H1 (cell line): ENCODE results near the gene DIPK1C. TPM values are rescaled to one million over a fixed set of nuclear protein-coding genes. Genes with fewer than 3 reads are reported as not detected.

ENCODE experiments used
- CTCF ChIA-PET: fragments of 300-600 bp; sonication (Branson Sonifier 250); formaldehyde crosslinking; loops from one replicate; lab custom pipeline; 2021; ENCODE audit not compliant: partially characterized antibody; lab: Charles Lee
- POLR2A ChIA-PET: fragments of 300-600 bp; sonication (Branson Sonifier 250); formaldehyde crosslinking; loops from one replicate; lab custom pipeline; 2021; ENCODE audit warnings: inconsistent platforms; ENCODE audit not compliant: partially characterized antibody; lab: Charles Lee
- DNase-seq, 2 experiments: peaks; one replicate each; pipeline versions ENCODE4 v3.0.0 to v3.0.0-alpha.2; 2010 to 2022; ENCODE audit warnings: low spot score in 2 of 2, low read depth in 1 of 2, mixed read lengths in 1 of 2
- FAIRE-seq: peaks from 2 replicates; lab custom pipeline; 2011; peaks lifted over from hg19 to GRCh38; lab: Jason Lieb, UNC
- H2AFZ ChIP-seq: 2 replicates; pipeline ENCODE4 v1.8.1; 2012; ENCODE audit warnings: low read length, inconsistent platforms
- H2AK5ac ChIP-seq: 2 replicates; pipeline ENCODE4 v1.6.1; 2013; ENCODE audit warnings: low read depth, low read length
- H2BK120ac ChIP-seq: replicated peaks from 2 replicates; pipeline ENCODE3; 2013; ENCODE audit warnings: low read depth, low read length, inconsistent platforms
- H2BK12ac ChIP-seq: 2 replicates; pipeline ENCODE4 v1.6.1; 2013; ENCODE audit warnings: low read depth, low read length
- H2BK15ac ChIP-seq: 2 replicates; pipeline ENCODE4 v1.6.1; 2013; ENCODE audit warnings: low read length
- H2BK20ac ChIP-seq: 2 replicates; pipeline ENCODE4 v1.6.1; 2013; ENCODE audit warnings: low read length
- H2BK5ac ChIP-seq: 2 replicates; pipeline ENCODE4 v1.6.1; 2013; ENCODE audit warnings: low read depth, low read length
- H3K14ac ChIP-seq: 2 replicates; pipeline ENCODE4 v1.6.1; 2013; ENCODE audit warnings: inconsistent platforms; ENCODE audit not compliant: insufficient read length
- H3K18ac ChIP-seq: 2 replicates; pipeline ENCODE4 v1.6.1; 2013; ENCODE audit warnings: low read length; ENCODE audit errors: extremely low read depth
- H3K23ac ChIP-seq: 2 replicates; pipeline ENCODE4 v1.6.1; 2013; ENCODE audit warnings: inconsistent platforms; ENCODE audit not compliant: insufficient read length
- H3K23me2 ChIP-seq: 2 replicates; pipeline ENCODE4 v1.6.1; 2013; ENCODE audit warnings: low read depth, low read length
- H3K27ac ChIP-seq: 2 replicates; pipeline ENCODE4 v1.6.1; 2011; ENCODE audit warnings: low read depth, low read length, inconsistent platforms
- H3K27me3 ChIP-seq, 4 experiments: replicated peaks in 1 of 4; 1 replicate in 1 of 4; 2 replicates in 3 of 4; pipeline versions ENCODE4 v1.6.1 to v1.8.1; 2011 to 2013; ENCODE audit warnings: low read length in 3 of 4, mild to moderate bottlenecking in 3 of 4, inconsistent platforms in 2 of 4, mixed read lengths in 2 of 4, moderate library complexity in 1 of 4; ENCODE audit not compliant: control insufficient read depth in 3 of 4, insufficient read depth in 3 of 4; ENCODE audit errors: extremely low read depth in 1 of 4
- H3K36me3 ChIP-seq, 4 experiments: 2 replicates each; pipeline versions ENCODE4 v1.6.1 to v1.8.1; 2011 to 2013; ENCODE audit warnings: mild to moderate bottlenecking in 4 of 4, low read length in 3 of 4, moderate library complexity in 2 of 4, control low read depth in 1 of 4, inconsistent platforms in 1 of 4; ENCODE audit not compliant: insufficient read depth in 4 of 4, control insufficient read depth in 2 of 4
- H3K4ac ChIP-seq: replicated peaks from 2 replicates; pipeline ENCODE3; 2013; ENCODE audit warnings: low read length, low read depth, mixed read lengths, inconsistent platforms; ENCODE audit not compliant: insufficient read length
- H3K4me1 ChIP-seq, 4 experiments: replicated peaks in 1 of 4; 1 replicate in 1 of 4; 2 replicates in 3 of 4; pipeline versions ENCODE4 v1.6.1 to v1.8.1; 2011 to 2013; ENCODE audit warnings: low read length in 3 of 4, inconsistent platforms in 2 of 4, mixed read lengths in 1 of 4; ENCODE audit not compliant: insufficient read depth in 4 of 4, control insufficient read depth in 3 of 4
- H3K4me2 ChIP-seq, 2 experiments: 2 replicates each; pipeline versions ENCODE4 v1.6.1 to v1.8.1; 2011 to 2013; ENCODE audit warnings: low read depth in 2 of 2, low read length in 2 of 2, control low read depth in 1 of 2, inconsistent platforms in 1 of 2, mild to moderate bottlenecking in 1 of 2; ENCODE audit not compliant: insufficient read depth in 1 of 2
- H3K4me3 ChIP-seq, 4 experiments: fragments of 200-600, 300-600 bp in 1 of 4; sonication (generic), shearing (Covaris generic), sonication (Bioruptor Twin) in 1 of 4; 2 replicates each; pipeline versions ENCODE4 v1.5.1 to v1.8.1; 2011 to 2016; ENCODE audit warnings: low read length in 4 of 4, low read depth in 3 of 4, control low read depth in 2 of 4, inconsistent platforms in 2 of 4, mild to moderate bottlenecking in 2 of 4, mixed read lengths in 1 of 4, moderate library complexity in 1 of 4; ENCODE audit not compliant: insufficient read depth in 2 of 4; ENCODE audit errors: extremely low read depth in 1 of 4
- H3K56ac ChIP-seq: replicated peaks from 2 replicates; pipeline ENCODE3; 2013; ENCODE audit warnings: low read depth, mild to moderate bottlenecking, mixed read lengths, low read length, inconsistent platforms; ENCODE audit not compliant: insufficient read length
- H3K79me1 ChIP-seq: 2 replicates; pipeline ENCODE4 v1.6.1; 2013; ENCODE audit warnings: low read depth, low read length, control low read depth
- H3K79me2 ChIP-seq, 2 experiments: 2 replicates each; pipeline versions ENCODE4 v1.6.1 to v1.8.1; 2012 to 2013; ENCODE audit warnings: low read length in 2 of 2, mild to moderate bottlenecking in 2 of 2, inconsistent platforms in 1 of 2; ENCODE audit not compliant: insufficient read depth in 2 of 2, control insufficient read depth in 1 of 2
- H3K9ac ChIP-seq, 4 experiments: replicated peaks in 1 of 4; 1 replicate in 1 of 4; 2 replicates in 3 of 4; pipeline versions ENCODE4 v1.6.1 to v1.8.1; 2011 to 2013; ENCODE audit warnings: low read depth in 3 of 4, low read length in 3 of 4, control low read depth in 2 of 4, mild to moderate bottlenecking in 2 of 4, moderate library complexity in 2 of 4, inconsistent platforms in 1 of 4; ENCODE audit errors: extremely low read depth in 1 of 4
- H3K9me3 ChIP-seq, 2 experiments: 2 replicates each; pipeline versions ENCODE4 v1.6.1 to v1.8.1; 2012 to 2013; ENCODE audit warnings: mild to moderate bottlenecking in 2 of 2, moderate library complexity in 2 of 2, control low read depth in 1 of 2, inconsistent platforms in 1 of 2, low read depth in 1 of 2, low read length in 1 of 2, mixed read lengths in 1 of 2; ENCODE audit not compliant: insufficient read depth in 2 of 2
- H4K20me1 ChIP-seq, 2 experiments: replicated peaks in 1 of 2; 2 replicates each; pipeline versions ENCODE3 to v1.8.1; 2011 to 2013; ENCODE audit warnings: inconsistent platforms in 2 of 2, low read length in 2 of 2, mild to moderate bottlenecking in 1 of 2; ENCODE audit not compliant: insufficient read depth in 2 of 2, control insufficient read depth in 1 of 2
- H4K5ac ChIP-seq: 2 replicates; pipeline ENCODE4 v1.6.1; 2013; ENCODE audit warnings: low read length, low read depth, mixed read lengths, inconsistent platforms; ENCODE audit not compliant: insufficient read length
- H4K8ac ChIP-seq: 2 replicates; pipeline ENCODE4 v1.8.0; 2013; ENCODE audit warnings: mild to moderate bottlenecking, moderate library complexity, low read length, inconsistent platforms; ENCODE audit not compliant: insufficient read depth; ENCODE audit errors: extremely low read depth
- H4K91ac ChIP-seq: replicated peaks from 2 replicates; pipeline ENCODE3; 2013; ENCODE audit warnings: low read length, mixed read lengths, inconsistent platforms; ENCODE audit not compliant: insufficient read length
- GTF2F1 ChIP-seq: IDR thresholded peaks from 2 replicates; pipeline ENCODE4 v1.6.1; 2012; ENCODE audit warnings: low read depth, low read length, improper control_type of control experiment, borderline replicate concordance
- POLR2A ChIP-seq, 2 experiments: IDR thresholded peaks; 1 replicate in 1 of 2; 2 replicates in 1 of 2; pipeline ENCODE4 v1.6.1; 2011; ENCODE audit warnings: low read depth in 2 of 2, low read length in 2 of 2, mild to moderate bottlenecking in 2 of 2; ENCODE audit errors: control extremely low read depth in 1 of 2
- SUZ12 ChIP-seq: fragments of 200-600 bp; sonication (generic); IDR thresholded peaks from 2 replicates; pipeline ENCODE4 v1.6.1; 2012; ENCODE audit warnings: mild to moderate bottlenecking, inconsistent platforms, low read length, moderate library complexity, mixed read lengths
- TAF7 ChIP-seq: optimal IDR thresholded peaks from 2 replicates; pipeline ENCODE3; 2011; ENCODE audit warnings: low read depth, mild to moderate bottlenecking, inconsistent platforms, low read length, moderate library complexity, borderline replicate concordance
- WGBS, 2 experiments: shearing (Covaris generic) in 1 of 2; methylation state at CpG; one replicate each; pipeline versions ENCODE4 v1.1.6 to v1.1.7; 2013 to 2015; ENCODE audit warnings: low lambda C conversion rate in 2 of 2, mixed read lengths in 2 of 2, inconsistent platforms in 1 of 2, low coverage in 1 of 2, missing lambda C conversion rate in 1 of 2; ENCODE audit not compliant: insufficient replicate concordance in 2 of 2, insufficient coverage in 1 of 2, insufficient read length in 1 of 2; ENCODE audit errors: extremely low coverage in 1 of 2, missing lambda C conversion rate in 1 of 2; 5-methylcytosine and 5-hydroxymethylcytosine counted together
- polyA plus RNA-seq, 7 experiments: library from polyadenylated mRNA; depleted of rRNA in 3 of 7; stranded (reverse) in 5 of 7; unstranded in 2 of 7; fragments of >200 nt in 5 of 7; fragments of 200-250 nt in 2 of 7; gene quantifications; 1 replicate in 5 of 7; 2 replicates in 1 of 7; 4 replicates in 1 of 7; pipeline versions ENCODE4 v1.2.1 to v1.2.3, GENCODE V29; 2011 to 2013; ENCODE audit warnings: missing spikeins in 2 of 7, mixed read lengths in 2 of 7
- total RNA-seq: library from RNA; stranded (reverse); fragmentation: NEBNext Ultra II Directional; extraction: Animal tissue kit (Norgen Biotek cat#: 25700); gene quantifications from 2 replicates; pipeline ENCODE4 v1.2.1, GENCODE V29; 2021

Gene DIPK1C
- total and polyA plus RNA-seq, 2 of the 8 experiments (the other 6 are each of a cell fraction or from before 2014, with no cell fraction given) = 0.08 TPM; not detected in 1

DNA sequence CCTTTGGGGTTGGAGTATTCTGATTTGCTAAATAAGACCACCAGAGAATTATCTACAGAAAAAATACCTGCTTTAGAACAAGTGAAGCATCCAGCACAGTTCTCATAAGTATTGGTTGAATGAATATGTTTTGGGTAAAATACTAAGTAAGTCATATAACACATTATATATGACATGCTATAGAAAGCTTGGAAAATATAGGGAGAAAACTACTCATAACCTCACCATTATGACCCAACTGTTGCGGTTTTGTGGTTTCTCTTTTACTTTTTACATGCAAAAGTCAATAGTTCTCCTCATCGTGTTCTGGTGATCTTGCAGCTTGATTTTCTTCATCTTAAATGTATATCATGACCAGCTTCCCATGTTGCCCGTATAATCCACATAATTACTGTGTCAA is 66.2 kb downstream of the DIPK1C start:
- H2BK20ac ChIP-seq = no peak overlapping the region
- H2AFZ ChIP-seq = no peak overlapping the region
- no peak for FAIRE-seq
- H3K4me1 ChIP-seq = no peaks in the 10 kb centered on the region; a peak in 1 of 7 replicates
- no peak overlapping the region for H2AK5ac ChIP-seq
- no peak overlapping the region for H4K8ac ChIP-seq
- H3K23me2 ChIP-seq = no peaks in the 10 kb centered on the region
- H3K4me3 ChIP-seq = no peak overlapping the region
- no peak overlapping the region for H3K27ac ChIP-seq
- no peak overlapping the region for H3K4ac ChIP-seq
- H3K14ac ChIP-seq = no peak overlapping the region
- no peak overlapping the region for H3K56ac ChIP-seq
- H3K23ac ChIP-seq = no peak overlapping the region
- H3K79me2 ChIP-seq = no peaks in the 10 kb centered on the region
- no peaks in the 10 kb centered on the region for H3K9me3 ChIP-seq
- no peak for DNase-seq
- no peak overlapping the region for H4K91ac ChIP-seq
- ChIA-PET CTCF (interaction anchor here (0.7 to 1.0 kb wide), 2 partner anchors 19 to 38 kb away, joined by 3 read pairs; no protein-coding TSS in a partner anchor), POLR2A (no interaction called here)
- no peak overlapping the region for H4K5ac ChIP-seq
- H3K4me2 ChIP-seq = no peak overlapping the region
- no peak overlapping the region for H2BK5ac ChIP-seq
- no peak for TF ChIP-seq SUZ12
- TF ChIP-seq TAF7 = no peak
- TF ChIP-seq POLR2A (IDR thresholded peaks at IDR 0.05; ENCODE audit: control extremely low read depth in 1 of 2, low read depth in 2 of 2, low read length in 2 of 2) = no peak
- no peak for TF ChIP-seq GTF2F1
- no peaks in the 10 kb centered on the region for H3K27me3 ChIP-seq
- no peaks in the 10 kb centered on the region for H4K20me1 ChIP-seq
- no peak overlapping the region for H2BK12ac ChIP-seq
- no peak overlapping the region for H3K18ac ChIP-seq
- H2BK15ac ChIP-seq = no peak overlapping the region
- H3K79me1 ChIP-seq = no peaks in the 10 kb centered on the region
- no peak overlapping the region for H3K9ac ChIP-seq
- no peak overlapping the region for H2BK120ac ChIP-seq
- H3K36me3 ChIP-seq = no peaks in the 10 kb centered on the region
- WGBS, 2 experiments = 84% methylated on average over 3 of the region's 3 CpGs; no CpG with 5 or more reads in 1 of the 2 experiments
